WTC11 (cell line): ENCODE data around the gene LENEP. TPM values are rescaled to one million over a fixed set of nuclear protein-coding genes. Genes with fewer than 3 reads are reported as not detected.

Experiments
- ATAC-seq: fragments of 200-7000 bp; cut with Tn5 transposase; 2 replicates; pipeline ENCODE4 v1.10.0; 2021; ENCODE audit warnings: mild to moderate bottlenecking, moderate library complexity
- CTCF ChIA-PET: fragments of 300-600 bp; sonication (Branson Sonifier 250); formaldehyde crosslinking; loops from one replicate; lab custom pipeline; 2021; ENCODE audit warnings: antibody characterized with exemption; lab: Charles Lee
- POLR2A ChIA-PET: fragments of 350-600 bp; sonication (Branson Sonifier 250); formaldehyde crosslinking; loops from one replicate; lab custom pipeline; 2021; ENCODE audit warnings: antibody characterized with exemption; lab: Charles Lee
- DNase-seq: peaks from one replicate; pipeline ENCODE4 v3.0.0; 2021; ENCODE audit warnings: low spot score
- H3K27ac Mint-ChIP-seq: 2 replicates; pipeline ENCODE4 v1.8.0; 2021; ENCODE audit warnings: mixed read lengths
- H3K27me3 Mint-ChIP-seq: 2 replicates; pipeline ENCODE4 v1.8.0; 2021; ENCODE audit warnings: low read depth, mild to moderate bottlenecking, moderate library complexity, mixed read lengths
- H3K36me3 Mint-ChIP-seq: 2 replicates; pipeline ENCODE4 v1.8.0; 2021; ENCODE audit warnings: mixed read lengths
- H3K4me1 Mint-ChIP-seq: 2 replicates; pipeline ENCODE4 v1.8.0; 2022; ENCODE audit warnings: mixed read lengths
- H3K4me3 Mint-ChIP-seq: 2 replicates; pipeline ENCODE4 v1.8.0; 2021; ENCODE audit warnings: mild to moderate bottlenecking, moderate library complexity, mixed read lengths
- H3K9me3 Mint-ChIP-seq: 2 replicates; pipeline ENCODE4 v1.8.0; 2021; ENCODE audit warnings: mixed read lengths
- AR ChIP-seq: fragments of 250-450 bp; sonication (Bioruptor Pico); IDR thresholded peaks from 2 replicates; pipeline ENCODE4 v1.9.0; 2021; ENCODE audit warnings: mild to moderate bottlenecking
- ATF3 ChIP-seq: sonication (generic); formaldehyde crosslinking; conservative IDR thresholded peaks from 2 replicates; pipeline ENCODE4 v1.8.1; 2022; ENCODE audit warnings: mild to moderate bottlenecking, missing genetic modification reagents
- ATF6 ChIP-seq: sonication (generic); formaldehyde crosslinking; IDR thresholded peaks from 2 replicates; pipeline ENCODE4 v1.8.1; 2023; ENCODE audit warnings: mild to moderate bottlenecking, missing genetic modification reagents
- CREM ChIP-seq: sonication (generic); formaldehyde crosslinking; IDR thresholded peaks from 2 replicates; pipeline ENCODE4 v1.8.1; 2022; ENCODE audit warnings: mild to moderate bottlenecking, missing genetic modification reagents, moderate library complexity
- CTCF ChIP-seq: fragments of 200-600 bp; IDR thresholded peaks from 2 replicates; pipeline ENCODE4 v1.8.0; 2022; ENCODE audit warnings: antibody characterized with exemption
- EMX1 ChIP-seq: fragments of 250-450 bp; sonication (Bioruptor Pico); IDR thresholded peaks from 2 replicates; pipeline ENCODE4 v1.8.0; 2021; ENCODE audit warnings: mild to moderate bottlenecking
- GRHL2 ChIP-seq: fragments of 250-450 bp; sonication (Bioruptor Pico); IDR thresholded peaks from 2 replicates; pipeline ENCODE4 v1.8.0; 2022; ENCODE audit warnings: mild to moderate bottlenecking, moderate library complexity; ENCODE audit not compliant: insufficient replicate concordance, severe bottlenecking
- MAX ChIP-seq: sonication (generic); formaldehyde crosslinking; IDR thresholded peaks from 2 replicates; pipeline ENCODE4 v1.8.0; 2022; ENCODE audit warnings: mild to moderate bottlenecking, missing genetic modification reagents
- MYBL2 ChIP-seq: sonication (generic); formaldehyde crosslinking; IDR thresholded peaks from 2 replicates; pipeline ENCODE4 v1.8.1; 2023; ENCODE audit warnings: mild to moderate bottlenecking, moderate library complexity, missing genetic modification reagents
- OVOL2 ChIP-seq: fragments of 250-450 bp; sonication (Bioruptor Pico); IDR thresholded peaks from 2 replicates; pipeline ENCODE4 v1.9.0; 2021; ENCODE audit warnings: mild to moderate bottlenecking, borderline replicate concordance
- PRDM15 ChIP-seq: sonication (generic); formaldehyde crosslinking; IDR thresholded peaks from 2 replicates; pipeline ENCODE4 v1.8.0; 2022; ENCODE audit warnings: missing genetic modification reagents
- SP1 ChIP-seq: sonication (generic); formaldehyde crosslinking; conservative IDR thresholded peaks from 2 replicates; pipeline ENCODE4 v1.8.1; 2022; ENCODE audit warnings: missing genetic modification reagents
- TEAD1 ChIP-seq: sonication (generic); formaldehyde crosslinking; IDR thresholded peaks from 2 replicates; pipeline ENCODE4 v1.8.0; 2022; ENCODE audit warnings: mild to moderate bottlenecking, missing genetic modification reagents
- TEAD4 ChIP-seq: sonication (generic); formaldehyde crosslinking; IDR thresholded peaks from 2 replicates; pipeline ENCODE4 v1.8.0; 2022; ENCODE audit warnings: mild to moderate bottlenecking, missing genetic modification reagents
- TP53 ChIP-seq: sonication (generic); formaldehyde crosslinking; IDR thresholded peaks from 2 replicates; pipeline ENCODE4 v1.8.1; 2023; ENCODE audit warnings: mild to moderate bottlenecking, missing genetic modification reagents
- USF1 ChIP-seq: sonication (generic); formaldehyde crosslinking; IDR thresholded peaks from 2 replicates; pipeline ENCODE4 v1.8.0; 2022; ENCODE audit warnings: mild to moderate bottlenecking, missing genetic modification reagents
- ZBTB21 ChIP-seq: sonication (generic); formaldehyde crosslinking; IDR thresholded peaks from 2 replicates; pipeline ENCODE4 v1.8.1; 2023; ENCODE audit warnings: mild to moderate bottlenecking, missing genetic modification reagents, borderline replicate concordance
- ZNF232 ChIP-seq: sonication (generic); formaldehyde crosslinking; IDR thresholded peaks from 2 replicates; pipeline ENCODE4 v1.8.0; 2022; ENCODE audit warnings: mild to moderate bottlenecking, missing genetic modification reagents
- ZNF281 ChIP-seq: sonication (generic); formaldehyde crosslinking; IDR thresholded peaks from 2 replicates; pipeline ENCODE4 v1.8.0; 2023; ENCODE audit warnings: mild to moderate bottlenecking, missing genetic modification reagents
- ZNF317 ChIP-seq: sonication (generic); formaldehyde crosslinking; IDR thresholded peaks from 2 replicates; pipeline ENCODE4 v1.8.1; 2023; ENCODE audit warnings: low read depth, mild to moderate bottlenecking, moderate library complexity, missing genetic modification reagents, borderline replicate concordance
- ZNF423 ChIP-seq: fragments of 250-450 bp; sonication (Bioruptor Pico); IDR thresholded peaks from 2 replicates; pipeline ENCODE4 v2.1.2; 2022; ENCODE audit warnings: mild to moderate bottlenecking, moderate library complexity
- total RNA-seq: library from RNA; stranded (reverse); gene quantifications from 3 replicates; pipeline ENCODE4 v1.2.3, GENCODE V29; 2021

LENEP gene
- total RNA-seq, 1 experiment from 2014 or later, result 1.2 TPM

GRCh38 chr1:155022927-155023236 lies 29.5 kb downstream of the LENEP start:
- Mint-ChIP-seq H3K27ac (no peak overlapping the region), H3K4me1 (peaks cover 21% of the 10 kb centered on the region), H3K9me3 (no peaks in the 10 kb centered on the region), H3K4me3 (no peak overlapping the region), H3K27me3 (peaks cover 4% of the 10 kb centered on the region; the same call in 1 of the 2 replicates), H3K36me3 (no peaks in the 10 kb centered on the region)
- ATAC-seq (no peak), DNase-seq (no peak)
- TF ChIP-seq TEAD1 (CRISPR knock-in tag), result no peak
- TF ChIP-seq OVOL2 (CRISPR knock-in tag), result no peak
- TF ChIP-seq MAX, result no peak
- TF ChIP-seq GRHL2 (CRISPR knock-in tag), result no peak
- no peak for TF ChIP-seq ZNF423
- TF ChIP-seq ATF3 (CRISPR knock-in tag), result no peak
- TF ChIP-seq PRDM15 (CRISPR knock-in tag), result no peak
- TF ChIP-seq ZNF281 (CRISPR knock-in tag), result no peak
- no peak for TF ChIP-seq MYBL2 (CRISPR knock-in tag)
- no peak for TF ChIP-seq ZNF317 (CRISPR knock-in tag)
- no peak for TF ChIP-seq CREM (CRISPR knock-in tag)
- no peak for TF ChIP-seq USF1 (CRISPR knock-in tag)
- no peak for TF ChIP-seq TP53 (CRISPR knock-in tag)
- TF ChIP-seq AR (CRISPR knock-in tag), result no peak
- ChIA-PET CTCF (interaction anchor here (0.9 to 2.2 kb wide), 8 partner anchors 9 to 79 kb away, joined by 3 to 10 read pairs (median 4); partner anchors contain the start of genes ADAM15, LENEP and SHC1), POLR2A (interaction anchor here (0.6 to 0.7 kb wide), 2 partner anchors 22 to 29 kb away, joined by 3 read pairs; no protein-coding TSS in a partner anchor)

GRCh38 chr1:155023627-155024026 lies 30.2 kb downstream of the LENEP start:
- Mint-ChIP-seq H3K4me1 (peaks cover 18% of the 10 kb centered on the region), H3K27me3 (peaks cover 4% of the 10 kb centered on the region; the same call in 1 of the 2 replicates), H3K9me3 (no peaks in the 10 kb centered on the region), H3K27ac (no peak overlapping the region), H3K4me3 (no peak overlapping the region), H3K36me3 (no peaks in the 10 kb centered on the region)
- DNase-seq (no peak), ATAC-seq (no peak)
- CTCF ChIA-PET, result interaction anchor here (0.9 to 1.7 kb wide), 6 partner anchors 9 to 80 kb away, joined by 3 to 8 read pairs (median 4); partner anchors contain the start of genes ADAM15 and LENEP
- POLR2A ChIA-PET, result interaction anchor here (0.6 kb wide), 1 partner anchor 30 kb away, joined by 3 read pairs; no protein-coding TSS in a partner anchor
- TF ChIP-seq ZBTB21 (CRISPR knock-in tag), result no peak
- TF ChIP-seq MYBL2 (CRISPR knock-in tag), result no peak
- no peak for TF ChIP-seq OVOL2 (CRISPR knock-in tag)
- TF ChIP-seq CREM (CRISPR knock-in tag), result no peak
- TF ChIP-seq EMX1 (CRISPR knock-in tag), result no peak
- no peak for TF ChIP-seq ATF6 (CRISPR knock-in tag)
- no peak for TF ChIP-seq SP1 (CRISPR knock-in tag)
- TF ChIP-seq TEAD4, result no peak
- TF ChIP-seq CTCF, result no peak
- TF ChIP-seq ZNF232 (CRISPR knock-in tag), result no peak
